Kidney (tissue), 14 donors: ENCODE results near the gene ITGB5. TPM values are rescaled to one million over a fixed set of nuclear protein-coding genes. Genes with fewer than 3 reads are reported as not detected.

Experiments
- DNase-seq, 5 donors: peaks; one replicate each; pipeline ENCODE4 v3.0.0-alpha.2; 2013 to 2020
- FAIRE-seq: peaks from 2 replicates; lab custom pipeline; 2012; peaks lifted over from hg19 to GRCh38; lab: Jason Lieb, UNC
- H3K27ac ChIP-seq, 2 donors: one replicate each; pipeline ENCODE4 v1.7.0; 2013; ENCODE audit warnings: low read depth in 2 of 2, low read length in 2 of 2, inconsistent platforms in 1 of 2
- H3K27me3 ChIP-seq: one replicate; pipeline ENCODE4 v1.7.1; 2013; ENCODE audit warnings: low read length, inconsistent platforms; ENCODE audit not compliant: control insufficient read depth, insufficient read depth
- H3K36me3 ChIP-seq, 3 donors: one replicate each; pipeline versions ENCODE4 v1.7.0 to v1.7.1; 2013; ENCODE audit warnings: low read length in 3 of 3, control low read depth in 1 of 3, inconsistent platforms in 1 of 3; ENCODE audit not compliant: insufficient read depth in 3 of 3, control insufficient read depth in 2 of 3
- H3K4me1 ChIP-seq, 3 donors: one replicate each; pipeline versions ENCODE4 v1.7.0 to v1.7.1; 2013; ENCODE audit warnings: low read length in 3 of 3, inconsistent platforms in 1 of 3, low read depth in 1 of 3; ENCODE audit not compliant: control insufficient read depth in 2 of 3, insufficient read depth in 2 of 3
- H3K4me3 ChIP-seq, 3 donors: one replicate each; pipeline versions ENCODE4 v1.7.0 to v1.8.1; 2013; ENCODE audit warnings: low read length in 3 of 3, control low read depth in 1 of 3, inconsistent platforms in 1 of 3
- H3K9ac ChIP-seq, 3 donors: one replicate each; pipeline versions ENCODE4 v1.7.0 to v1.7.1; 2013; ENCODE audit warnings: low read length in 3 of 3, control low read depth in 1 of 3, inconsistent platforms in 1 of 3
- H3K9me3 ChIP-seq, 3 donors: one replicate each; pipeline versions ENCODE4 v1.7.0 to v1.7.1; 2013; ENCODE audit warnings: low read length in 3 of 3, control low read depth in 1 of 3, inconsistent platforms in 1 of 3; ENCODE audit not compliant: control insufficient read depth in 2 of 3, insufficient read depth in 1 of 3
- intact Hi-C: fragments of 100-400 bp; cut with DNase I; formaldehyde crosslinking; loops from one replicate; pipeline ENCODE4 v1.11.1; 2022
- polyA plus RNA-seq: library from polyadenylated mRNA; stranded (reverse); fragments of 350-450 nt; fragmentation: Illumina TruSeq; extraction: RNeasy Lipid Tissue Mini Kit (QIAGEN cat#74804); gene quantifications from one replicate; pipeline ENCODE4 v1.2.3, GENCODE V29; 2014; ENCODE audit warnings: low read depth, low replicate concordance; ENCODE audit not compliant: insufficient read depth
- total RNA-seq: library from RNA; stranded (reverse); fragmentation: NEBNext Ultra II Directional; extraction: Animal tissue kit (Norgen Biotek cat#: 25700); gene quantifications from one replicate; pipeline ENCODE4 v1.2.1, GENCODE V29; 2021
- TF ChIP-seq, protein P1 (sequence below): IDR thresholded peaks from 3 replicates; pipeline ENCODE4 v1.5.1; 2012; ENCODE audit warnings: mild to moderate bottlenecking, moderate library complexity, borderline replicate concordance; ENCODE audit not compliant: insufficient read depth; ENCODE audit errors: extremely low read depth
- donor health status: control.
- donor health status: control.
- donor health status: control.
- donor health status: control.
- donor health status: control.
- donor health status: DM: yes; HTN: yes; CAD: no.
- donor health status: Normal renal cell carcinoma (clear cell type).

ITGB5 gene
- total and polyA plus RNA-seq, 2 donors from 2014 or later, result 115 TPM

DNA sequence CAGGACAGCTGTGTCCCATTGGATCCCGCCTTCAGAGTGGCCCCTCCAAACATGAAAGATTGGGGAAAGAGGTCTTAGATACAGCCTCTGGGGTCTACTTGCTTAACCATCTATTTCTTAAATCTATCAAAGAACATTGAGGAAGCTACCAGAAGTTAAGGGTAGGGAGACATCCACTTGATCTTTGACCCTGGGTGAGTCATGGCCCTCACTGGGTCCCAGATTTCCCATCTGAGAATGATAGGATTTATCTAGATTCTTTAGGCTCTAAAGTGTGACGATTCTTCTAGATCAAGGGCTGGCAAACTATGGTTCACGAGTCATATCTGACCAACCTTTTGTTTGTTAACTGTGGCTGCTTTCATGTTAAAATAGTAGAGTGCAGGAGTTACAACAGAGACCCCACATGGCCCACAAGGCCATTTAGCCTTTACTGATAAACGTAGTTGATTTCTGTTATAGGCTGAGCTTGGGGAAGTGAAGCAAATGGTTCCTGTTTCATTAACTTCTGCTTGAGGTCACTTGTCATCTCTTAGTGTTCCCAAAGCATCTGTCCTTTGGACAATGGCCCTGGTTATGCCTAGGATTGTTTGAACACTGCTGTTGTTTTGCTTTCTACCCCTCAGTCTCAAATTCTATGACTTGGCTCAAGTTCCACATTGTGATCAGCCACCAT is 39.4 kb upstream of the ITGB5 start:
- no peaks in the 10 kb centered on the region for H3K36me3 ChIP-seq
- H3K9ac ChIP-seq, result no peak overlapping the region
- no peaks in the 10 kb centered on the region for H3K4me1 ChIP-seq
- H3K4me3 ChIP-seq, result no peak overlapping the region
- TF ChIP-seq, protein P1, sequence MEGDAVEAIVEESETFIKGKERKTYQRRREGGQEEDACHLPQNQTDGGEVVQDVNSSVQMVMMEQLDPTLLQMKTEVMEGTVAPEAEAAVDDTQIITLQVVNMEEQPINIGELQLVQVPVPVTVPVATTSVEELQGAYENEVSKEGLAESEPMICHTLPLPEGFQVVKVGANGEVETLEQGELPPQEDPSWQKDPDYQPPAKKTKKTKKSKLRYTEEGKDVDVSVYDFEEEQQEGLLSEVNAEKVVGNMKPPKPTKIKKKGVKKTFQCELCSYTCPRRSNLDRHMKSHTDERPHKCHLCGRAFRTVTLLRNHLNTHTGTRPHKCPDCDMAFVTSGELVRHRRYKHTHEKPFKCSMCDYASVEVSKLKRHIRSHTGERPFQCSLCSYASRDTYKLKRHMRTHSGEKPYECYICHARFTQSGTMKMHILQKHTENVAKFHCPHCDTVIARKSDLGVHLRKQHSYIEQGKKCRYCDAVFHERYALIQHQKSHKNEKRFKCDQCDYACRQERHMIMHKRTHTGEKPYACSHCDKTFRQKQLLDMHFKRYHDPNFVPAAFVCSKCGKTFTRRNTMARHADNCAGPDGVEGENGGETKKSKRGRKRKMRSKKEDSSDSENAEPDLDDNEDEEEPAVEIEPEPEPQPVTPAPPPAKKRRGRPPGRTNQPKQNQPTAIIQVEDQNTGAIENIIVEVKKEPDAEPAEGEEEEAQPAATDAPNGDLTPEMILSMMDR, result no peak
- intact Hi-C loops, result no loop called here
- H3K27ac ChIP-seq, result no peak overlapping the region
- no peak for FAIRE-seq
- no peaks in the 10 kb centered on the region for H3K27me3 ChIP-seq
- no peak for DNase-seq
- no peaks in the 10 kb centered on the region for H3K9me3 ChIP-seq

DNA sequence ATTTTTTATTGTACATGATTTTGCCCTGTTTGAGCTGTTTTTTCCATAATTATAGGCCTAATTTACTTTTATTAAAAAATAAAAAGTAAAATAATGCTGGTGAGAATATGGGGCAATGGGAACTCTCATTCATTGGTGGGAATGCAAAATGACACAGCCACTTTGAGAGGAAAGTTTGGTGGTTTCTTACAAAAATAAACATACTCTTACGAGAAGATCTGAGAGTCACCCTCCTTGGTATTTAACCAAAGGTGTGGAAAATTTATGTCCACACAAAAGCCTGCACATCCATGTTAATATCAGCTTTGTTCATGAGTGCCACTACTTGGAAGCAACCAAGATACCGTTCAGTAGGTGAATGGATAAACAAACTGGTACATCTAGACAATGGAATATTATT is 37.6 kb upstream of the ITGB5 start:
- TF ChIP-seq, protein P1, result no peak
- no peak overlapping the region for H3K9ac ChIP-seq
- H3K27ac ChIP-seq, result no peak overlapping the region
- no peaks in the 10 kb centered on the region for H3K27me3 ChIP-seq
- no peaks in the 10 kb centered on the region for H3K4me1 ChIP-seq
- H3K9me3 ChIP-seq, result no peaks in the 10 kb centered on the region
- H3K36me3 ChIP-seq, result no peaks in the 10 kb centered on the region
- FAIRE-seq (no peak), DNase-seq (no peak)
- intact Hi-C loops, result no loop called here
- H3K4me3 ChIP-seq, result no peak overlapping the region

DNA sequence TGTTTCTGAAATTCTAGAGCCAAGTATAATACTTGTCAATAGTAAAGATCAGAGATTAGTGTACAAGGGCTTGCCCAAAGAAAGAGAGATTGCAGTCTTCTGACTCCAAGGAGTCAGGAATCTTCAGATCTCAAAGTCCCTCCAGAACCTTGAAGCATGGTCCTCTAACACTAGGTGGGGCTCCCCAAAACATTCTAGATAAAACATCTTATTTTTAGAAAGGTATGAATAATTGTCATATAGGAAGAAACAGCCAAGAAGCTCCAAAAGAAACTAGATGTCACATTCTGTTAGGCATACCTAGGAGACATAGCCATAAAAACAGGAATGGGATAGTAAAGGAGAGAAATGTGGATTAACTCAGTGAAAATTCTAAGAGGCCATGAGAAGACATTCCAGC is 36.7 kb upstream of the ITGB5 start:
- H3K4me1 ChIP-seq, result no peaks in the 10 kb centered on the region
- no peak overlapping the region for H3K4me3 ChIP-seq
- TF ChIP-seq, protein P1, result no peak
- no peaks in the 10 kb centered on the region for H3K9me3 ChIP-seq
- no peak overlapping the region for H3K27ac ChIP-seq
- H3K27me3 ChIP-seq, result no peaks in the 10 kb centered on the region
- FAIRE-seq, result no peak
- intact Hi-C loops, result no loop called here
- H3K9ac ChIP-seq, result no peak overlapping the region
- DNase-seq, result no peak
- H3K36me3 ChIP-seq, result no peaks in the 10 kb centered on the region

DNA sequence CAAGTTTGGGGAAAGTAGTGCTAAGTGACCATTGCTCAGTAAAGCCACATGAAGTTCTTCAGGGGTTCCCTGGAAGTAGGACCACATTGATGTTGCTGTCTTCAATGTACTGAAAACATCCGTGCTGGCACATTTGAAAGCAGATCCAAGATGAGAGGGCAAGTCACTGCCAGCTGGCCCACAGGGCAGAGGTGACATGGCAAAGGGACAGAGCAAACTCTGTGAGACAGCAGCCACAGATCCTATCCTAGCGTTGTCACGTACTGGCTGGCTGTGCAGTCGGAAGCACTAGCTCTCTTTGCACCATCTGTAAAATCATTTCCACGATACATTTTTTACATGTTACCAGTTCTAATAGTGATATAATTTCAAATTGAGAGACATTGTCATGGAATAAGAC is 33.6 kb upstream of the ITGB5 start:
- DNase-seq (no peak), FAIRE-seq (no peak)
- no peaks in the 10 kb centered on the region for H3K9me3 ChIP-seq
- TF ChIP-seq, protein P1, result no peak
- H3K4me3 ChIP-seq, result no peak overlapping the region
- no peak overlapping the region for H3K27ac ChIP-seq
- H3K27me3 ChIP-seq, result no peaks in the 10 kb centered on the region
- H3K36me3 ChIP-seq, result no peaks in the 10 kb centered on the region
- H3K4me1 ChIP-seq, result no peaks in the 10 kb centered on the region
- no peak overlapping the region for H3K9ac ChIP-seq
- intact Hi-C loops, result no loop called here
